Brain pericyte (primary cell): ENCODE results near the gene SERGEF.

ENCODE experiments used
- DNase-seq: peaks from one replicate; pipeline ENCODE4 v3.0.0-alpha.2; 2012; ENCODE audit warnings: low read depth, low spot score

Gene SERGEF

GRCh38 chr11:17750801-17751165 lies 262.1 kb downstream of the SERGEF start:
- no peak for DNase-seq

- DNase-seq, result no peak
Measured at GRCh38 chr11:17750013-17750800, 262.6 kb downstream of the SERGEF start.

- DNase-seq, result no peak
Measured at GRCh38 chr11:17748761-17749721, 263.8 kb downstream of the SERGEF start.

GRCh38 chr11:17748044-17748443 lies 264.8 kb downstream of the SERGEF start:
- no peak for DNase-seq

- DNase-seq, result no peak
Measured at GRCh38 chr11:17747131-17747955, 265.5 kb downstream of the SERGEF start.

GRCh38 chr11:17746096-17746495 lies 266.8 kb downstream of the SERGEF start:
- DNase-seq, result no peak

- no peak for DNase-seq
Measured at GRCh38 chr11:17745023-17745772, 267.6 kb downstream of the SERGEF start.

GRCh38 chr11:17744151-17744940 lies 268.5 kb downstream of the SERGEF start:
- no peak for DNase-seq

GRCh38 chr11:17743808-17744119 lies 269.1 kb downstream of the SERGEF start:
- no peak for DNase-seq

- no peak for DNase-seq
Measured at GRCh38 chr11:17743026-17743807, 269.6 kb downstream of the SERGEF start.

GRCh38 chr11:17742019-17742418 lies 270.8 kb downstream of the SERGEF start:
- DNase-seq, result no peak

GRCh38 chr11:17741487-17741886 lies 271.4 kb downstream of the SERGEF start:
- DNase-seq, result no peak

GRCh38 chr11:17740649-17741235 lies 272.1 kb downstream of the SERGEF start:
- DNase-seq, result no peak

- no peak for DNase-seq
Measured at GRCh38 chr11:17739945-17740338, 272.9 kb downstream of the SERGEF start.

- DNase-seq, result no peak
Measured at GRCh38 chr11:17738151-17738973, 274.5 kb downstream of the SERGEF start.
